ENCODE measurements around the gene SMIM9. TPM values are rescaled to one million over a fixed set of nuclear protein-coding genes. Genes with fewer than 3 reads are reported as not detected.
"Not testable (repeated sequence)": the region's sequence is repeated elsewhere in the genome, so short reads cannot be mapped to it uniquely, and the experiment has no call there.

Gene SMIM9
- total and polyA plus RNA-seq, 9 donors: not detected

DNA sequence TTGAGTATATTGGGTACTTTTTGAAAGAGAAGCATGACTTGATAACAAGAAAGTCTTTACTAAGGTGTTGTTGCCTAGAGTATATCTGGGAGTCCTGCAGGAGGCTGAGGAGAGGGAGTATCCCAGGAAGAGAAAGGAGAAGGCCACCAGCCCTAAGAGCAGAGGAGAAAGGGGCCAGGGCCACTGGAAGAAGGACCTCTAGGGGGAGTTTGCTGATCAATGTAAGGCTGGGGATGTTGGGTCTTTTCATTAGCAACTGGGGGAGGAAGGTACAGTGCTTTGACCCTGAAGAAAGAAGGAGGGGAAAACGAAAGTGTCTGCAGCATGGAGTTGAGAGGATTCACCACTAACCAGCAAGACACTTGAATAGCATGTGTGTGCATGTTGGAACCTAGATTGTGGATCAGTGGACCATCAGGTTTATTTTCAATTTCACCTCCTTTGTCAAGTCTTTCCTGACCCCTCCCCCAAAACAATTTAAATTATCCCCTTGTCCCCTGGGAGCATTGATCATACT, 4.5 kb downstream of the SMIM9 start:
- no peak overlapping the region for H3K27ac ChIP-seq
- H3K27me3 ChIP-seq: no peaks in the 10 kb centered on the region
- H3K4me1 ChIP-seq (ENCODE audit: insufficient read depth): no peaks in the 10 kb centered on the region
- intact Hi-C loops (cut with DNase I): no loop called here
- H3K36me3 ChIP-seq: no peaks in the 10 kb centered on the region
- WGBS, 3 donors: 4 to 6% (median 5%) methylated on average over 1 of the region's 1 CpG
- H3K4me3 ChIP-seq: no peak overlapping the region
- H3K9me3 ChIP-seq: no peaks in the 10 kb centered on the region
- TF ChIP-seq EP300 (IDR thresholded peaks at IDR 0.05): no peak
- TF ChIP-seq POLR2A (IDR thresholded peaks at IDR 0.05): no peak
- no peak for DNase-seq

DNA sequence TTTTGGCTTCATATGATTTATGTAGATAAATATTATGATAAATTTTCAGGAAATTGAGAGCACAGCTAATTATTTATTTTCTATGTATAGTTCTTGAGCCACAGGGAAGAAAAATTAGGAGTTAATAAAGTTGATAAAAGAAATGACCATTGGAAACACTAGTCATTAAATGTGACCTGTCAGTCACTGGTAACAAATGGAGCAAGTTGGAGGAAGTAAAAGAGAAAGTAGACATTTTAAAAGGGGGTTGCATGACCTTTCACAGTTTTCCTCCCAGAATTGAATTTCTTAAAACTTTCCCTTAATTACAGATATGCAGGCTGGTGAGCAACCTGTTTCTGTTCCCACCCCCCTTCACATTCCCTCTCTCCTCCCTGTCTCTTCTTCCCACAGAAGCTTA, 5.3 kb downstream of the SMIM9 start:
- intact Hi-C loops (cut with DNase I): no loop called here
- Histone ChIP-seq H3K9me3 (no peaks in the 10 kb centered on the region), H3K27me3 (no peaks in the 10 kb centered on the region), H3K36me3 (no peaks in the 10 kb centered on the region), H3K27ac (no peak overlapping the region), H3K4me1 (ENCODE audit: insufficient read depth) (no peaks in the 10 kb centered on the region), H3K4me3 (no peak overlapping the region)
- TF ChIP-seq, protein P1, sequence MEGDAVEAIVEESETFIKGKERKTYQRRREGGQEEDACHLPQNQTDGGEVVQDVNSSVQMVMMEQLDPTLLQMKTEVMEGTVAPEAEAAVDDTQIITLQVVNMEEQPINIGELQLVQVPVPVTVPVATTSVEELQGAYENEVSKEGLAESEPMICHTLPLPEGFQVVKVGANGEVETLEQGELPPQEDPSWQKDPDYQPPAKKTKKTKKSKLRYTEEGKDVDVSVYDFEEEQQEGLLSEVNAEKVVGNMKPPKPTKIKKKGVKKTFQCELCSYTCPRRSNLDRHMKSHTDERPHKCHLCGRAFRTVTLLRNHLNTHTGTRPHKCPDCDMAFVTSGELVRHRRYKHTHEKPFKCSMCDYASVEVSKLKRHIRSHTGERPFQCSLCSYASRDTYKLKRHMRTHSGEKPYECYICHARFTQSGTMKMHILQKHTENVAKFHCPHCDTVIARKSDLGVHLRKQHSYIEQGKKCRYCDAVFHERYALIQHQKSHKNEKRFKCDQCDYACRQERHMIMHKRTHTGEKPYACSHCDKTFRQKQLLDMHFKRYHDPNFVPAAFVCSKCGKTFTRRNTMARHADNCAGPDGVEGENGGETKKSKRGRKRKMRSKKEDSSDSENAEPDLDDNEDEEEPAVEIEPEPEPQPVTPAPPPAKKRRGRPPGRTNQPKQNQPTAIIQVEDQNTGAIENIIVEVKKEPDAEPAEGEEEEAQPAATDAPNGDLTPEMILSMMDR (IDR thresholded peaks at IDR 0.05): no peak
- TF ChIP-seq EP300 (IDR thresholded peaks at IDR 0.05): no peak
- no peak for TF ChIP-seq POLR2A (IDR thresholded peaks at IDR 0.05)
- DNase-seq: no peak

DNA sequence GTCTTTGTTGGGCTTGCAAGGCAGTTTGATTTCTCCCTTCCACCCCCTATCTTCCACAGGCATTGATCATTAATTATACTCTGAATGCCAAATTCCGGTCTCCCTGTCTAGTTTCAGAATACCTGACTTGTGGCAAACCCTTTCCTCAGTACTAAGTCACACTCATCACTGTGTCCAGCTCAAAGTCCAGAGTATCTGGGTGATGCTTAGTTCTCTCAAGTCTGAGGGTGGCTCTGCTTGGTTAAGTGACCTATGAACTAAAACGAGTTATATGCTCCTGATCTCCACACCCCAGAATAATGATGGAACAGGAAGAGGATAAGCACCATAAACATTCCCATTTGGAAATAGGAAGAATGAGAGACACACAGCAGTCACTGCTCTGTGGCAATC, 6.5 kb downstream of the SMIM9 start:
- no peaks in the 10 kb centered on the region for H3K36me3 ChIP-seq
- no peak overlapping the region for H3K27ac ChIP-seq
- no peak for DNase-seq
- H3K27me3 ChIP-seq: no peaks in the 10 kb centered on the region
- H3K9me3 ChIP-seq: no peaks in the 10 kb centered on the region
- intact Hi-C loops (cut with DNase I): no loop called here
- 61 to 73% (median 63%) methylated on average over 2 of the region's 2 CpGs for WGBS, 3 donors
- no peak overlapping the region for H3K4me3 ChIP-seq
- H3K4me1 ChIP-seq (ENCODE audit: insufficient read depth): no peaks in the 10 kb centered on the region
- TF ChIP-seq, protein P1 (IDR thresholded peaks at IDR 0.05): no peak
- TF ChIP-seq EP300 (IDR thresholded peaks at IDR 0.05) (no peak), POLR2A (IDR thresholded peaks at IDR 0.05) (no peak)

DNA sequence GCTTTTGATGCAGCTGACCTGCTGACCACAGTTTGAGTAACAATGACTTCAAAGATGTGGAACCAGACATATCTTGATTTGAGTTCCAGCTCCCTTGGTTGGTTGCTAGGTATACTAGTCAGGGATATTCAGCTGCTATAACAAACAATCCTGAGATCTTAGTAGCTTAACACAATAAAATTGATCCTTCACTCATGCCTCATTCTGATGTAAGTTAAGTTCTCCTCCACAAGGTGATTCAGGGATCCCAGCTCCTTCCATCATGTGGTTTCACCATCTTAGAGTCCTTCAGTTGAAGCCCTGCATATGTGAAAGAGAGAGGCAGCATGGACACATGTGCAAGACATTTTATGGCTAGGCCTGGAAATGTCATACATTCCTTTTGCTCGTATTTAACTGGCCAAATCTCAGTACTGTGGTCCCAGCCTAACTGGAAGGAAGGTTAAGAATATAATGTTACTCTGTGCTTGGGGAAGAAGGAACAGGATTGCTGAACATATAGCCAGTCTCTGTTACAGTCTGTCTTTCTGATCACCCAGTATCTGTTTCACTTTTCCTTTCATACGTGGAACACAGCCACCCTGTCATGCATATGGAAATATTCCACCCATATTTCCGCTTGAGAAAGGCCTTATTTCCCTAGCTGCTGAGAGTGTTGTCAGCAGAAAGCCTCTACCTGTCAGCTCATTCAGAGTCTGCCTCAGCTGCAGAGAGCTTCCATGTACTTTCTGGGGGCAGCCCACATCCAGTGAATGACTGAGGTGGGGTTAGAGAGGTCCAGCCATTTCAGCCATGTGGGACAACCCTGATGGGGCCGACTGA, 7.1 kb downstream of the SMIM9 start:
- Histone ChIP-seq H3K4me3 (no peak overlapping the region), H3K27ac (no peak overlapping the region), H3K36me3 (no peaks in the 10 kb centered on the region), H3K9me3 (no peaks in the 10 kb centered on the region), H3K4me1 (ENCODE audit: insufficient read depth) (no peaks in the 10 kb centered on the region), H3K27me3 (no peaks in the 10 kb centered on the region)
- TF ChIP-seq POLR2A (IDR thresholded peaks at IDR 0.05): no peak
- TF ChIP-seq, protein P1 (IDR thresholded peaks at IDR 0.05): no peak
- no peak for TF ChIP-seq EP300 (IDR thresholded peaks at IDR 0.05)
- intact Hi-C loops (cut with DNase I): no loop called here
- DNase-seq: no peak
- WGBS, 3 donors: 51 to 62% (median 53%) methylated on average over 4 of the region's 4 CpGs

DNA sequence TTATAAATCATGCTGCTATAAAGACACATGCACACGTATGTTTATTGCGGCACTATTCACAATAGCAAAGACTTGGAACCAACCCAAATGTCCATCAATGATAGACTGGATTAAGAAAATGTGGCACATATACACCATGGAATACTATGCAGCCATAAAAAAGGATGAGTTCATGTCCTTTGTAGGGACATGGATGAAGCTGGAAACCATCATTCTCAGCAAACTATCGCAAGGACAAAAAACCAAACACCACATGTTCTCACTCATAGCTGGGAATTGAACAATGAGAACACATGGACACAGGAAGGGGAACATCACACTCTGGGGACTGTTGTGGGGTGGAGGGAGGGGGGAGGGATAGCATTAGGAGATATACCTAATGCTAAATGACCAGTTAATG, 8.9 kb downstream of the SMIM9 start:
- H3K4me1 ChIP-seq (ENCODE audit: insufficient read depth); DNase-seq; H3K36me3 ChIP-seq; H3K9me3 ChIP-seq; H3K27me3 ChIP-seq; H3K4me3 ChIP-seq; H3K27ac ChIP-seq; intact Hi-C loops (cut with DNase I): not testable (repeated sequence)
- 83 to 92% methylated on average over 1 to 3 of the region's 3 CpGs; no CpG with 5 or more reads in 1 of the 3 donors for WGBS, 3 donors

Measured in ovary (tissue), 9 donors.